Stimulated activated CD8-positive, alpha-beta memory T cell treated with anti-CD3 and anti-CD28 coated beads, Interleukin-4, amount 100 ng/mL, for 24 hours (primary cell): ENCODE data around the gene STAMBP.
"Not testable (repeated sequence)": the region's sequence is repeated elsewhere in the genome, so short reads cannot be mapped to it uniquely, and the experiment has no call there.

Experiments
- DNase-seq: peaks from one replicate; pipeline ENCODE4 v3.0.0-alpha.2; 2020; ENCODE audit warnings: low read depth

The STAMBP gene

GRCh38 chr2:73887596-73888353, 59.0 kb downstream of the STAMBP start:
- not testable (repeated sequence) for DNase-seq

- no peak for DNase-seq
Observed at GRCh38 chr2:73888388-73888787, 59.6 kb downstream of the STAMBP start.

GRCh38 chr2:73889206-73889605, 60.4 kb downstream of the STAMBP start:
- DNase-seq = no peak

GRCh38 chr2:73890301-73891092, 61.7 kb downstream of the STAMBP start:
- no peak for DNase-seq

DNA sequence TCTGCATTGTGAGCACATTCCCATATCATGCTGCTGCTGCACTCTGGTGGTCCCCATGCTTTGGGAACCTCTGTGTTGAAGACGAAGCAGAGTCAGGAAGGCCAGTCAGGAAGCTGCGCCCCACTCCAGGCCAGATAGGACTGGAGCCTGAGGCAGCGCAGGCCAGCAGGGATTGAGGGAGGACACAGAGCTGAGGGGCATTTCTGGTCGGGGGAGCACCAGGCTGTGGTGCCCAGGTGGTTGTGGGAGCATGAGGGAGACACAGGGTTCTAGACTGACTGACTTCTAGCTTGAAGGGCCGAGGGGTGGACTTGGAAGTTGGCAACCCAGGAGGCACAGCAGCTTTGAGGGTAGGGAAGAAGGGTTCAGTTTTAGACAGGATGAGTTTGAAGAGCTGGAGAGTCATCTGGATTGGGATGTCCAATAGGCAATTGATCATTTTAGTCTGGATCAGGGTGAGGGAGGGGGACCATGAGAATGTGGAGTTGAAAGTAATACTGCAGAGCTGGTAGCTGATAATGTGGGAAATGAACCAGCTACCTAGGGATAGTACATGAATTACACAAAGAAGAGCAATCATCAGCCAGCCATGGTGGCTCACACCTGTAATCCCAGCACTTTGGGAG, 62.6 kb downstream of the STAMBP start:
- no peak for DNase-seq

- DNase-seq = no peak
Observed at GRCh38 chr2:73892631-73893329, 64.0 kb downstream of the STAMBP start, which contains the start of gene ACTG2. TSS of gene ACTG2 (plus strand) at chr2:73893008. CDS start at chr2:73901312, 8,304 bp downstream.

DNA sequence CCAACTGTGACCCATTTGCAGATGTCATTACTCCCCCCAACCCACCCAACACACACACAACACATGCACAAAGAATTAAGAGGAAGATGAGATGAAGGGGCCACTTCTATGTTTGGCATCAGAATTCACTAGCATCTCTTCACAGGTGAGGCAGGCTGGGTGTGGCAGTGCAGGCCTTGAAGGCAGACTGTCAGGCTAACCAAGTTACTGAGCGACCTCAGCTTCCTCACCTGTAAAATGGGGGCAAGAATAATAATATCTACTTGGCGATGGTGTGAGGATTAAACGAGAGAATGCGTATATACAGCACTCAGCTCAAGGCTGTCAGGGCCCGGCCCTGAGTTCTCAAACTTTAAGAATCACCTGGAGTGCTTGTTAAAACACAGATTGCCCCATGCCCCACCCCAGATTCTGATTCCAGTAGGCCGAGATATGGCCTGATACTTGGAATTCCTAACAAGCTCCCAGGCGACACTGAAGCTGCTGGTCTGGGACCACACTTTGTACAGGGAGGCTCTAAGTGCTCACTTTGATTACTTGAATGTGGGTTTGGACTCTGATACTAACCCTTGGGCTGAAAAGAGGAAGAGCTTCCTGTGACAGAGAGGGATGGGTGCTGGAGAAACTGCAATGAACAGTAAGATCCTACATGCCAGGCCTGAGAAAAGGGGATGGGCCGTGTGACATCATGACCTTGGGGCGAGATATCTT, 65.2 kb downstream of the STAMBP start:
- DNase-seq = no peak

DNA sequence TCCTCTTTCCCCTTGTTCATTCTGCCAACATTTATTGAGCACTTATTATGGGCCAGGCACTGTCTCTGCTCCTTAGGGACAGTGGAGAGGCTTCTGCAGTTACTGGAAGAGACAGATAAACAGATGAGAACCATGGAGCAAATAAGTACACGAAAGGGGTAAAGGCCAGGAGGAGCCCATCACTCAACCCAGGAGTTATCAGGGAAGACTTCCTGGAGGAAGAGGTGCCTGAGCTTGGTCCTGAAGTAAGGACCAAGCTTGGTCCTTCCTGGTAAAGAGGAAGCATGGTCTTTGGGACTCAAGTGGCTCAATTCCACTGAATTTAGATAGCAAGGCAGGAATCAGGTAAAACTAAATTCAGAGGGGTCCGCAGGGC, 65.7 kb downstream of the STAMBP start:
- no peak for DNase-seq

DNA sequence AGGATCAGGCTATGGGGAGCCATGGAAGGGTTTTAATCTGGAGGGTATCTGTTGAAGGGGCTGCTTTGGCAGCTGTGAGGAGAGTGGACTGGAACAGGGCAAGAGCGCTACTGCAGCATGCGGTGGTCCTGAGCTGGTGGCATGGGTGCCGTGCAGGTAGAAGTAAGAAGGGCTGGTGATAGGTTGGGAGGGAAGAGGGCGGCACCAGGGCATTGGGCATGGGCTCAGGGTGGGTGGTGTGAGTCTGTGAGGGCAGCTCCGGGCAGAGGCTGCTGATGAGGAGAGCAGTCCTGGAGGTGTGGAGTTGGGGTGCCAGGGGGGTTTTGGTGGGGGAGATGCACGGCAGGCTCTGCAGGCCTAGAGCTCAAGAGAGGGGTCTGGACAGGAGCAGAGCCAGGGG, 66.1 kb downstream of the STAMBP start:
- no peak for DNase-seq

DNA sequence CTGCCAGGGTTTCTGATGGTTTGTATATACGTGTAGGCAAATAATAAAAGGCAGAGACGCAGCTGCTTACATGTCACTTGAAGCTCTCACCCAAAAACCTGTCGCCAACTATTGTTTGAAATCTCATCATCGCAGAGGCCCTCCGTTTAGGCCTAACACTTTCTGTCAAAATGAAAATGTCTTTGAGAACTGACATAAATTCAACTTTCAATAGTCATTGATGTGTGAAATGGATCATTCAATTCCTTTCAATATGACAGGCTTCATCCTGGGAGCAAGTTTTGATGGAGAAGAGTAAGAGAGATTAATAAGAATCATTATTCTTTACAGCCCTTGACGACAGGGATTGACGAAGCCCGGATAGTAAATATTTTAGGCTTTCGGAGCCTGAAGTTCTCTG, 66.7 kb downstream of the STAMBP start:
- DNase-seq = no peak

- DNase-seq = no peak
Observed at GRCh38 chr2:73896362-73897239, 67.8 kb downstream of the STAMBP start.

DNA sequence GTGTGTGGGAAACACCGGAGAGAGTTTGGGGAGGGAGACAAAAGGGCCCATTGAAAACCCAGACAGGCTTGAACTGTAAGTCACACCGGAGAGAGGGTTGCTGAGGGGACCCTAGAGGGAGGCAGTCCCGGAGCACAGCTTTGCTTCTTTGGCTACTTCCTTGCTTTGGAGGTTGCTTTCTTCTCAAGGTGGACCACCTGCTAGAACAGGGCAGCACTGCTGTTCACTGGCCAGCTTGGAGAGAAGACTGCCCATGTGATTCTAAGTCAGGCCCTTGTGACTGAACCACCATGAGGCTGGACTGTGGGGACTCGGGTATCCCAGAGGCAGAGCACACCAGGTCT, 68.5 kb downstream of the STAMBP start:
- DNase-seq = no peak

GRCh38 chr2:73897934-73898333, 69.2 kb downstream of the STAMBP start:
- no peak for DNase-seq

- no peak for DNase-seq
Observed at GRCh38 chr2:73899801-73900336, 71.1 kb downstream of the STAMBP start.

DNA sequence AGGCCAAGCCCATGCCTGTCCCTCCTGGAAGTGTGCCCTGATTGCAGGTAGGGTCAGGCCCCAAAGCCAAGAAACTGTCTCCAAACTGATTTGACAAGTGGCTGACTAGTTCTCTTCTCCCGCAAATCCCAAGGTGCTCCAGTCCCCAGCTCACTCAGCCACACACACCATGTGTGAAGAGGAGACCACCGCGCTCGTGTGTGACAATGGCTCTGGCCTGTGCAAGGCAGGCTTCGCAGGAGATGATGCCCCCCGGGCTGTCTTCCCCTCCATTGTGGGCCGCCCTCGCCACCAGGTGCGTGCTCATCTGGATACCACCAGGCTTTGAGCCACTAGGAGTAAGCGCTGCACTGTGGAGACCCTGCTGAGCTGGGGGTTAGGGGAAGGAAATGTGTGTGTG, 72.4 kb downstream of the STAMBP start:
- DNase-seq = no peak

GRCh38 chr2:73902284-73902683, 73.5 kb downstream of the STAMBP start:
- no peak for DNase-seq

GRCh38 chr2:73903313-73903712, 74.6 kb downstream of the STAMBP start:
- DNase-seq = no peak

DNA sequence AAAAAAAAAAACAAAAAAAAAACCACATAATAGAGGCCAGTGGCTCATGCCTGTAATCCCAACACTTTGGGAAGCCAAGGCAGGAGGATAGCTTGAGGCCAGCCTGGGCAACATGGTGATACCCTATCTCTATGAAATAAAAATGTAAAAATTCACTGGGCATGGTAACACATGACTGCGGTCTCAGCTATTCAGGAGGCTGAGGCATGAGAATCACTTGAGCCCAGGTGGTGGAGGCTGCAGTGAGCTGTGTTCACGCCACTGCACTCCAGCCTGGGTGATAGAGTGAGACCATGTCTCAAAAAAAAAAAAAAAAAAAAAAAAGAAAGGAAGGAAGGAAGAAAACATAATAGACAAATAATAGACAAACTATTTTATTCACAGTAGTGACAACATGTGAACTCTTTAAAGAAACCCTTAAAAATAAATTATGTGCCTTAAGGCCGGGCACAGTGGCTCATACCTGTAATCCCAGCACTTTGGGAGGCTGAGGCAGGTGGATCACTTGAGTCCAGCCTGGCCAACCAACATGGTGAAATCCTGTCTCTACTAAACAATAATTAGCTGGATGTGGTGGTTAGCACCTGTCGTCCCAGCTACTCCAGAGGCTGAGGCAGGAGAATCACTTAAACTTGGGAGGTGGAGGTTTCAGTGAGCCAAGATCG, 75.3 kb downstream of the STAMBP start:
- DNase-seq = not testable (repeated sequence)

- DNase-seq = no peak
Observed at GRCh38 chr2:73904952-73905351, 76.2 kb downstream of the STAMBP start.
